Measurements from ENCODE around the gene ZSCAN10.

ZSCAN10 gene

DNA sequence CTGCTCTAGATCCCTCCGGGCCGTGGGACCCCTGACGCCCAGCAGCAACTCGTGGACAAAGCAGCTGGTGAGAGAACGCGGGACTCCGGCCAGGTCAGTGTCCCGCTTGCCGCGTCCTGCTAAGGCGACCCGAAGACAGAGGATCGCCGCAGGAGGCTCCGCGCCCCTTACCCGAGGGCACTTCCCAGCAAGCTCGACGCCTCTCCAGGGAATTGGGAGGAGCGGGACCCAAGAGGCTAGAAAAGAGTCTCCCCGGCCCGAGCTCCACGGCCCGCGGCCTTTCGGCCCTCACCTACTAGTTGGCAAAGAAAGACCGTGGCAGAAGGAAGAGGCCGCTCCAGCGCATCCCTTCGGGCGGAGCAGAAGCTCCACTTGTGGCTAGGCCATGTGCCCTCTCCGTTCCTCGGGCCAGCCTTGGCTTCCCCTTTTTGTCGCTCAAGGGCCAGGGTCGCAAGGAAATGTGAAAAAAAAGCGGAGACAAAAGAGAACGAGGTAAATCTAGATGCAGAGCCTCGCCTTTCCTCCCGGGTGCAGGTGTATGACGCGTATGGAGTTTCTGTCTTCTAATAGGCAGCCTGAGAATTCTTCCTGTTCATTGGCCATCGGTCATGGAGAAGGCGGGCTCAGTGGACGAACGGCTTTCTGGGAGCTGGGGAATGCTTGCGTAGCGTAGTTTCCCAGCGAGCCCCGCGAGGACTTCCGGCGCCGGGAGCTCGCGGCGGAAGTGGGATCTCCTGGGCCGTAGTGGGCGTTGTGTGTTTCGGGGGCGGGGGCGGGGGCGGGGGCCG lies 35.4 kb upstream of the ZSCAN10 start, which contains the start of gene ZNF213:
TSS of gene ZNF213 (plus strand) at position 692 of the 788 bp plus-strand sequence. CDS start 2,252 bp downstream, outside the sequence.
- DNase-seq (ENCODE audit: low read depth) = peak; percentile 85

DNA sequence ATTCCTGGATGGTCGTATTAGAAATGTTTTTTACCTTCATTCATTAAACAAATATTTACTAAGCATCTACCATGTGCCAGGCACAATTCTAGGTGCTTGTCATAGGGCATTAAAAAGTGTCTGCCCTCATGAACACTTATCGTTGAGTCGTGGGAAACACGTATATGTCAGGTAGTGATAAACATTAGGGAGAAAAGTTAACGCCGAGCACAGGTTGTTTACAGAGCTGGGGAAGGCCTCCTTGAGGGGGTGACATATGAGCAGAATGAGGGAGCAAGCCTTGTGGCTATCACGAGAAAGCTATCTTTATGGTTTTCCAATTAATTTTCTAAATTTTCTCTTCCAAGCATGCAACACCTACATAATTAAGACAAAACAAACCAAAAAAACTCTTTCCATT lies 34.8 kb upstream of the ZSCAN10 start:
- DNase-seq (ENCODE audit: low read depth) = no peak

DNA sequence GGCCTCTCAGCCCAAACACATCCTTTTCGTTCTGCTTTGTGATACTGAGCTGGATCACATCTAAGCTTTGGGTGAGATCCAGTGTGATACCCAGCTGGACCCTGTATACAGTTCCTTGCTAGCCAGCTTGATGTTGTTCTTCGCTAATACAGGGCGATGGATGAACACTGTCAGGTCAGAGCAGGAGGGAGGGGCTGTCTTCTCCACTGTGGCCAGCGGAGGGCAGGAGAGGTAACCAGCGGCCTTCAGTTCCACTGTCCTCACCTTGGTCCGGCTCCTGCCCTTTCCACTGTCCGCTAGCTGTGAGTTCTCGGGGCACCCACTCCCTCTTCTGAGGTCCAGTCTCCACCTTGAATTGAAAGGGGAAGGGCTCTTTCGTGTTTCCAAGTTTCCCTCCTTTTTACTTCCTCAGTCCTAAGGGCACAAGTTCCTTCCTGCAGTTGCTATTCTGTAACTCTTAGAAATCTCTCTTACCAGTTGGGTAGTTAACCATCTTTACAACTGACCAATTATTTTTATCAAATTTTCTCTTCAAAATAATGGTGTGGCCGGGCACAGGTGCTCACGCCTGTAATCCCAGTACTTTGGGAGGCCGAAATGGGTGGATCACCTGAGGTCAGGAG lies 32.8 kb upstream of the ZSCAN10 start:
- DNase-seq (ENCODE audit: low read depth) = no peak

DNA sequence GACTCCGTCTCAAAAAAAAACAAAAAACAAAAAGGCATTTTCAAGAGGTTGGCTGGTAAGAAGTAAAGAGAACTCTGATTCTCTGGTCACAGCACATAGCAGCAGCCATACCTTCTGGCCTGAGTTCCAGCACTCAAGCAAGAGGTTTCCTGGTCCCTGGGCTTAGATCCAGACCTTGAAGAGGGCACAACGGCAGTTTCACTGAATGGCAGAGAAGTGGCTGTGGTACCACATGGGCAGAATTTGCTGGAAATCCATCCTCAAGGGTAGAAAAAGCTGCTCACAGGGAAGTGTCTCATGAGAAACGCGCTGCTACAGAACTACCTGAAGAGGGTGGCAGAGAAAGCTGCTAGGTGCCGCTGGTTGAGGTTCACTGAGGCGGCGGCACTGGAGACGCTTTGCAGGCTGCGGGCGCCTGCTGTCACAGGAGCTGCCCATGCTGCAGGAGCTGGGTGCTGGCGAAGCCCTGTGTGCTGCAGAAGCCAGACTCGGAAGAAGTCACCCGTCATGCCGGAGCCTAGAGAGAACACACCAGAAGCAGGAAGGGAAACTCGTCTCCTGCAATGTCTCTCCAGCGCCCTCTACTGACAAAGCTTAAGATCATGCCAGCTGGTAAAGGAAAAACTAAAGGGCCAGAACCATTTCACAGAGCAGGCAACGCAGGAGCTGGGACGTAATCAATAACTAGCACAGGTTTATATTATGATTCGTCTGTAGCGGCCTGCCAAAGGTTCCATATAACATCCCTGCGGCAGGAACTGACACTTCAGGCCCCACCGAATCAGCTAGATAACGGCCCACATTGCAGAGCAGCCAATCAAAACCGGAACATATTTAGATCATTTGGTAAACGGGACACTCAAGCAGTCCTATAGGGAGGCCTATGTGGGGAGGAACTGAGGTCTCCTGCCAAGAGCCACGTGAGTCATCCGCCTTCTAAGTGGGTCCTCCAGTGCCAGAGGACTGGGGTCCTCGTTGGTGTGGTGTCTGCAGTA lies 30.3 kb upstream of the ZSCAN10 start:
- DNase-seq (ENCODE audit: low read depth) = peak; percentile 50

DNA sequence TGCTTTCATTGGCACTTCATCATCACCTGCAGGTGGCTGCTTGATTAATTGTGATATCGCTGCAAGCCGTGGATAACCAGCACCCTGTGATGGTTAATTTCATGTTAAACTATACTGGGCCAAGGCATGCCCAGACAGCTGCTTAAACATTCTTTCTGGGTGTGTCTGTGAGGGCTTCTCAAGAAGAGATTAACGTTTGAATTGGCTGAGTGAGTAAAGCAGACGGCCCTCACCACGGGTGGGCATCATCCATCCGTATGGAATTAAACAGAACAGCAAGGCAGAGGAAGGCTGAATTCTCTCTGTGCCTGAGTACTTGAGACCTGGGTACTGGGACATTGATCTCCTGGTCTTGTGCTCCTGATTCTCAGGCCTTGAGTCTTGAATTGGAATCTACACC lies 28.7 kb upstream of the ZSCAN10 start:
- no peak for DNase-seq (ENCODE audit: low read depth)

DNA sequence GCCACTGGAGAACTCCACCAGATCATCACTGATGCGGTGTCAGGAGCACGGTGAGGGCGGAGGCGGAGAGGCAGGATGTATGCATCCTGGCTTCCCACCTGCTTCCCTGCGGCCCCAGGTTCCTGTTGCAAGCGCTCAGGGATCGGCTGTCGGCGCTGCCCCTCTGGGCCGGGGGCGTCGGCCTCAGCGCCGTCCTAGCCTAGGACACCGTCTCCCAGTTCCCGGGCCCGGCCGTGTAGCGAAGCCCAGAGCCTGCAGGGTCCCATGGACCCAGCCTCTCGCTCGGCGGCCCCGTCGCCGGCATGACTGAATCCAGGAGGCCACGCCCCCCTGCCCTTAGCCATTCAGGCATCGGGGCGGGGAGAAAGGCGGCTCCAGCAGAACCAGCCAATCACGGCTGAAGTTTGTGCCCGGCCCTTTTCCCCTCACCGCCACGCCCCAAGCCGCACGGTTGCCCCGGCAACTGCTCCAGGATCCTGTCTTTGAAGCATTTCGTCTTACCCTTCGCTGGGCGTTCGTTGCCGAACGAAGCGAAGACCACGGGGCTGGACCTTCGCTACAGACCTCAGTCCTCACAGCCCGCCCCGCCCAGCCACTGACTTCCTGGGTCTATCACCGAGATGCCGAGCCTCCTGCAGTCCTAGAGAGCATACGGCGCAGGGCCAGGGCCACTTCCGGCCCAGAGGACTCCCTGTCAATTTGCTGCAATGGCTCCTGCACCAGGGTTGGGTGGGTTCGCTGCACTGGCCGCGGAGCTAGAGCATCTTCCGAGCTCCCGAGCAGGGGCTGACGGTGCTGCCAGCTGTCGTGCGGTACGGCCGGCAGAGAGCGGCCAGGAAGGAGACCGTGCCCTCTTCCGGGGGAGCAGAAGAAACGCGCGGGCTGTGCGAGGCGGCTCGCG lies 25.1 kb upstream of the ZSCAN10 start:
- DNase-seq (ENCODE audit: low read depth) = peak; percentile 91

DNA sequence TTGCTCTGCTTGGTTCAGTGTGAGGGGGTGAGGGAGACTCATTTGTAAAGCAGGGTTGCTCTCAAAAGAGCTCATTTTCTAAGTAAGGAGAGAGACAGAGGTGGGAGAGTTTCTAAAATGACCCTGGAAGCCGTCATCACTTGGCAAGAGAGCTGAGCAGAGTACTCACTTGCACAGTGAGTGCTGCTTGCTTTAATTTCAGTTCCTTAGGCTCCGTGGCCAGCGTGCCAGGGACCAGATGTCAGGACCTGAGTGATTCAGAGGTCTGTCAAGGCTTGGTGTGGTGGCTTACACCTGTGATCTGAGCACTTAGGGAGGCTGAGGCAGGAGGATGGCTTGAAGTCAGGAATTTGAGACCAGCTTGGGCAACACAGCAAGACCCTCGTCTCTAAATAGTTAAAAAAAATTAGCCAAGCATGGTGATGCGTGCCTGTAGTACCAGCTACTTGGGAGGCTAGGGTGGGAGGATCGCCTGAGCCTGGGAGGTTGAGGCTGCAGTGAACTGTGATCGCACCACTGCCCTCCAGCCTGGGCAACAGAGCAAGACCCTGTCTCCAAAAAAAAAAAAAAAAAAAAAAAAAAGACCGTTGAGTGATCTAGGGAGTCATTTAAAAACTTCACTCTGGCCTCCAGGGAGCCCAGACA lies 24.0 kb upstream of the ZSCAN10 start:
- no peak for DNase-seq (ENCODE audit: low read depth)

DNA sequence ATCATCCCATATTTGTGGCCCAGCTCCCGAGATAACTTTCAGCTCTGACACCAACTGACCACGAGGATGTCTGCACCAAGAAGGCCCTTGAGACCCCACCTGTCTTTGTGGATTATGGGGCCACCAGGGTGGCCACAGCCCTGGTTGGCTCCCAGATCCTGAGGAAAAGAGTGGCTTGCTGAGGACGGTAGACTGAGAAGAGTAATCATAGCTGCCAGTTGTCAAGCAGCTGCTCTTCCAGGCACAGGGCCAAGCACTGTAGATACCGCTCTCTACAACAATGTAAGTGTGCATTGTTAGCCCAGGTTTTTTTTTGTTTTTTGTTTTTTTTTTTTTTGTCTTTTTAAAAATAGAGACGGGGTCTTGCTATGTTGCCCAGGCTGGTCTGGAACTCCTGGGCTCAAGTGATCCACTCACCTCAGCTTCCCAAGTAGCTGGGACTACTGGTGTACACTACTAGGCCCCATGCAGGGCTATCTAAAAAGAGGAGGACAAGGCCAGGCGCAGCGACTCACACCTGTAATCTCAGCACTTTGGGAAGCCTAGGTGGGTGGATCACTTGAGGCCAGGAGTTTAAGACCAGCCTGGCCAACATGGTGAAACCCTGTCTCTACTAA lies 22.9 kb upstream of the ZSCAN10 start:
- no peak for DNase-seq (ENCODE audit: low read depth)

DNA sequence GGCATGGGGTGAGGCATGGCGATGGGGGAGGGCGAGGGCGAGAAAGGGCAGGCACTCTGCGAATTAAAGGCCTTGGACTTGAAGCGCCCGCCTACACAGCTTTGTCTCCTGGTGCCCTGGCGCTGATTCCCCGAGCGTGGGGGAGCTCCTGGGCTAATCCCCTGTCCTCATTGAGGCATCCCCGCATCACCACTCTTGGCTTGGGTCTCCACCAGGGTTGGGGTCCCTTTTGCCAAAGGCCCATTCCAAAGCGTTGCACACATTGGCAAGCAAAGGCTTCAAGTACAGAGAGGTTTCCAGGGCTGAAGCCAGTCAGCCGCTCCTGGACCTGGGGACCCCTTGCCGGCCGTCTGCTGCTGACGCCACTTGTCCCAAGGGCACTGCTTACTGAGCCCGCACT lies 21.3 kb upstream of the ZSCAN10 start:
- no peak for DNase-seq (ENCODE audit: low read depth)

DNA sequence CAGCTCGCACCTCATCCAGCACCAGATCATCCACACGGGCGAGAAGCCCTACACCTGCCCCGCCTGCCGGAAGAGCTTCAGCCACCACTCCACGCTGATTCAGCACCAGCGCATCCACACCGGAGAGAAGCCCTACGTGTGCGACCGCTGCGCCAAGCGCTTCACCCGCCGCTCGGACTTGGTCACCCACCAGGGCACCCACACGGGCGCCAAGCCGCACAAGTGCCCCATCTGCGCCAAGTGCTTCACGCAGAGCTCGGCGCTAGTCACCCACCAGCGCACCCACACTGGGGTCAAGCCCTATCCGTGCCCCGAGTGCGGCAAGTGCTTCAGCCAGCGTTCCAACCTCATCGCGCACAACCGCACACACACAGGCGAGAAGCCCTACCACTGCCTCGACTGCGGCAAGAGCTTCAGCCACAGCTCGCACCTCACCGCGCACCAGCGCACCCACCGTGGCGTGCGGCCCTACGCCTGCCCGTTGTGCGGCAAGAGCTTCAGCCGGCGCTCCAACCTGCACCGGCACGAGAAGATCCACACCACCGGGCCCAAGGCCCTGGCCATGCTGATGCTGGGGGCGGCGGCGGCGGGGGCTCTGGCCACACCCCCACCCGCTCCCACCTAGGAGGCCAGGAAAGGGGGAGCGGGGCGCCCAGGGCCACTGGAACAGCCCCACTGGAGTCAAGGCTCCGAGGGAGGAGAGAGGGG lies 20.8 kb upstream of the ZSCAN10 start:
- no peak for DNase-seq (ENCODE audit: low read depth)

DNA sequence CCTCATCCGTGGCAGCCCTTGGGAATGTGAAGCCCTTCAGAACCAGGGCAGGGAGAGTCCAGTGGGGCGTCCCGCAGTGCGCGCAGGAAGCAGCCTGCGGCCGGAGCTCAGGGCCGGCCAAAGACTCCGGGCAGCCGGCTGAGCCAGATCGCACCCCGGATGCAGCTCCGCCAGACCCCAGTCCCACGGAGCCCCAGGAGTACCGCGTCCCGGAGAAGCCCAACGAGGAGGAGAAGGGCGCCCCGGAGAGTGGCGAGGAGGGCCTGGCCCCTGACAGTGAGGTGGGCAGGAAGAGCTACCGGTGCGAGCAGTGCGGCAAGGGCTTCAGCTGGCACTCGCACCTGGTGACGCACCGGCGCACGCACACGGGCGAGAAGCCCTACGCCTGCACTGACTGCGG lies 20.2 kb upstream of the ZSCAN10 start:
- no peak for DNase-seq (ENCODE audit: low read depth)

DNA sequence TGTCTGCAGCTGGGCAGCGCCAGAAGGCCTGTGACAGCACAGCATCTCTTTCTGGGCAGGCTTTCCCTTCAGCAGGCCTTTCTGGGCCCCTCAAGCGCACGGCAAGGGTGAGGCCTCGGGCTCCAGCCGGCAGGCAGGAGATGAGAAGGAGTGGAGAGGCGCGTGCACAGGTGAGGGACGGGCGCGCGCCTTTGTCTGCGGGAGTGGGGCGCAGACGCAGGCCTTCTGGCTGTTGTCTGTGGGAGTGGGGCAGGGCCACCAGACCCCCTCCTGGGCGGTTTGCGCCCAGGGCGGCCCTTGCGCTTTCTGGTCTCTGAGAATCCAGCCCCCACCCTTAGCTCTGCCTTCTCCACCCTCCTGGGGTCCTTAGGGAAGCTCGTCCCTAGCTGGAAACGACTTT lies 19.8 kb upstream of the ZSCAN10 start:
- no peak for DNase-seq (ENCODE audit: low read depth)

DNA sequence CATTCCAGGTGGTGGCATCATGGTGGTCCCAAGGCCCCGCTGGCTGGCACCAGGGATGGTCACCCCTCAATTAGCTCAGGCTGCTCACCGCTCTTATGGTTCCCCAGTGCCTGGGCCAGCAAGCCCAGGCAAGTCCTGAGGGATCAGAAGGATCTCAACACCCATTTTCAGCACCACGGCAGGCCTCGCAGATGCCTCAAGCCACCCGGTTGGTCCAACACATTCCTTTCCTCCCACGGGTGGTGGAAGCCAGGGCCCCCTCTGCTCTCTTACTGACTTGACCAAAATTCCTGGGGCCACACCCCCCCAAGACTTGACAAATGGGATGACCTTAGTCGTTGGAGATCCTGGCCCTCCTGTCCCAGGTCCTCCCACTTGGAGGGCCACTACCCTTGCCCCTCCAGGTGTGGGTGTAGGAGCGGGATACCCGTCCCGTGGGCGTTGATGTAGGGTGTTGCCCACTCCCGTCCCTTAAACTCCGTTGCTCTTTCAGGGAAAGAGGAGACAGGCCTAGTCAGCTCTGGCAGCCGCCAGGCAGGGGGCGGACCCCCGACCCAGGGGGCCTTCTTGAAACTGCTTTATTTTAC lies 19.2 kb upstream of the ZSCAN10 start:
- DNase-seq (ENCODE audit: low read depth) = no peak

DNA sequence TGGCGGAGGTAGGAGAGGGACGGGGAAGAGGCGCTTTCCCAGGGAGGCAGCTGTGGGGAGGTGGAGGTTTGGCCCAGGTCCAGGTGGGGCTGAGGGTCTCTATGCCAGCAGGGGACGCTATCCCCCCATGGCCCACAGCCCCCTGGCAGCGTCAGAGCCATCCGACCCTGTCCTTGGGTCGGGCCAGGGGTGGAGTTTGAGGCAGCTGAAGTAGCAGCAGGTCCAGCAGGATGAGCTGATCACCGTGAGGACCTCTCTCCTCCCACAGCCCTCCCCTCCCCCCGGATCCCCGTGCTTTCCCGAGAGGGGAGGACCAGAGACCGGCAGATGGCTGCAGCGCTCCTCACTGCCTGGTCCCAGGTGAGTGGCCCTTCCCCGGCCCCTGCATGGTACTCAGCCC lies 16.5 kb upstream of the ZSCAN10 start:
- DNase-seq (ENCODE audit: low read depth) = no peak

DNA sequence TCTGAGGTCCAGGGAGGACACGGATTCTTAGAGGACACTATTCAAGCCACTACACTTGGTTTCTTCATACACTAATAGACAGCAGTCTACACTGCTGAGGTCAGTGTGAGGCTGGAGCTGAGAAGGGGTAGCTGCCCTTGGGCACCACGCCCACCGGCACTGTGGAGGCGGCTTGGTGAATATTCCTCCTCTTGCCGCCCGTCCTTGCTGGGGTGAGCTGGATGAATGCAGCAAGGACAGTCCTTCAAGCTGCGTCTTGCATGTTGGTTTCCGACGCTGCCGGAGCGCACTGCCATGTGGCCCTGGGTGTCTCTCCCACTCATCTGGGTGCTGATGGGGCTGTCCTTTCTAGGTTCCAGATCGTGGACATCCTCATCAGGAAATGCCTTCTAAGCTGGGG lies 15.9 kb upstream of the ZSCAN10 start:
- no peak for DNase-seq (ENCODE audit: low read depth)

DNA sequence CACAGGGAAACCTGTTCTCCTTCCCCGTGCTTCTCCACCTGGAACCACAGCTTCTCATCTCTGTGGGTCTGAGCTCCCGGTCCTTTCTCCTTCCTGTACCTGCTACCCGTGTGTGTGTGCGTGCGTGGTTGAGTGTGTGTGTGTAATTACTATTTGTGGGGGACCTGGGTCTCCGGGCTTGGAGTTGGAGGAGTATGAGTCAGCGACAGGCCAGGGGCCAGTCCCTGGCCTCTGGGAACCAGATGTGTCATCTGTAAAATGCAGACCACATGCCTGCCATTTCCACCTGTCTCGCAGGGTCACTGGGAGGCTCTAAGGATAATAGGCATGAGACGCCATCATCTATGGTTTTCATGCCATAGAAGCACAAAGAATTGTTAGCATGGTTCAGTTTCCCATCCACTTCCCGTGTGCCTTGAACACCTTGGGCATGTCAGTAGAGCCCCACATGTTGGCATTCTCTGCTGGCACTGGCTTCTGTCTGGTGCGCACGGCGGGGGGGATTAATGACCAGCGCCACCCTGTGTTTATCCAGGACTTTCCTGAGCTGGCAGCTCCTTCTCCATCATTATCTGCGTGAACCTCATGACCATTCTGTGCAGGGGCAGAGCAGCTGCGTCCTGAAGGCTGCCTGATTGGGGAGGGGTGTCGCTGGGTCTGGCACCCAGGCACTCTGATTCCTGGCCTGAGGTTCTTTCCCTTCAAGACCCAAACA lies 14.8 kb upstream of the ZSCAN10 start:
- no peak for DNase-seq (ENCODE audit: low read depth)

DNA sequence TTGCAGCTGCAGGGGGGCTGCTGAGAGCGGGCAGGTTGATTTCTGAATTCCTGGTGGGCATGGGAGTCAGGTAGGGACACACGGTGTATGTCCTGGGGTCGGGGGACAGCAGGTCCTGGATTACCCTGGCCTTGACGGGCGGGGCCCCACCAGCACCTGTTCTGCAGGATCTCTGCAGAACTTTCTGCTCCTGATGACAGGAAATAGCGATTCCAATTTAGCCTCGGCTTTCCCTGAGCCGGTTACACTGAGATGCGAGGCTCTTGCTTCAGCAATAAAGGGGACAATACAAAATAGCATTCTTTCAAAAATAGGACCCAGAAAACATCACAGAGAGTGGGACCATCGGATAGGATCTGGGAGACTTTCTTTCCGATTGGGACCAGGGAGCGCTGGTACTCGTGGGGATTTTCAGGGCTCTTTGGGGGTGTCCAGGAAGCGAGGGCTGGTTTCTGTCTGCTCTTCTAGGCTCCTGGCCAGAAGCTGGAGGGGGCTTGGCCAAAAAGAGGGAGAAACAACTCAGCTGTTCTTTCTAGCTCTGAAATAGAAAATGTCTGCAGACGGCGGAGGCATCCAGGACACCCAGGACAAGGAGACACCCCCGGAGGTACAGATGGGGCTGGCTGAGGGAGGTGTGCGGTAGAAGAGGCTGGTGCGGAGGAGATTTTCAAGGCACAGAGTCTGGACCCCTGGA lies 13.9 kb upstream of the ZSCAN10 start:
- DNase-seq (ENCODE audit: low read depth) = no peak
